Activated CD8-positive, alpha-beta T cell treated with anti-CD3 and anti-CD28 coated beads, Interleukin-2, amount 10 ng/mL, durations not matched to agents 7 days and 5 days (primary cell): ENCODE data around the gene RAB11FIP4. TPM values are rescaled to one million over a fixed set of nuclear protein-coding genes. Genes with fewer than 3 reads are reported as not detected.

Experiments
- ATAC-seq: fragments of 150-1000 bp; cut with Tn5 transposase; one replicate; pipeline ENCODE4 v1.10.0; 2021; ENCODE audit warnings: moderate library complexity
- CTCF ChIA-PET: fragments of 350-600 bp; sonication (Branson Sonifier 250); formaldehyde crosslinking; loops from one replicate; lab custom pipeline; 2021; ENCODE audit warnings: antibody characterized with exemption; lab: Charles Lee
- POLR2A ChIA-PET: fragments of 350-600 bp; sonication (Branson Sonifier 250); formaldehyde crosslinking; loops from one replicate; lab custom pipeline; 2021; ENCODE audit warnings: antibody characterized with exemption; lab: Charles Lee
- DNase-seq: peaks from one replicate; pipeline ENCODE4 v3.0.0-alpha.2; 2020
- H3K27ac Mint-ChIP-seq: one replicate; pipeline ENCODE4 v1.8.0; 2021; ENCODE audit warnings: mild to moderate bottlenecking, mixed read lengths
- H3K27me3 Mint-ChIP-seq: one replicate; pipeline ENCODE4 v1.8.0; 2021; ENCODE audit warnings: low read depth, mixed read lengths
- H3K36me3 Mint-ChIP-seq: one replicate; pipeline ENCODE4 v1.8.0; 2021; ENCODE audit warnings: low read depth, mixed read lengths
- H3K4me1 Mint-ChIP-seq: one replicate; pipeline ENCODE4 v1.8.0; 2021; ENCODE audit warnings: low read depth, mixed read lengths
- H3K4me3 Mint-ChIP-seq: one replicate; pipeline ENCODE4 v1.8.0; 2021; ENCODE audit warnings: mild to moderate bottlenecking, mixed read lengths
- H3K9me3 Mint-ChIP-seq: one replicate; pipeline ENCODE4 v1.8.0; 2022; ENCODE audit warnings: mixed read lengths; ENCODE audit not compliant: insufficient read depth
- total RNA-seq, 2 experiments: library from RNA; stranded (reverse); gene quantifications; one replicate each; pipeline ENCODE4 v1.2.3, GENCODE V29; 2021

The RAB11FIP4 gene
- total RNA-seq, 2 experiments from 2014 or later, result 36.0 to 38.0 TPM

DNA sequence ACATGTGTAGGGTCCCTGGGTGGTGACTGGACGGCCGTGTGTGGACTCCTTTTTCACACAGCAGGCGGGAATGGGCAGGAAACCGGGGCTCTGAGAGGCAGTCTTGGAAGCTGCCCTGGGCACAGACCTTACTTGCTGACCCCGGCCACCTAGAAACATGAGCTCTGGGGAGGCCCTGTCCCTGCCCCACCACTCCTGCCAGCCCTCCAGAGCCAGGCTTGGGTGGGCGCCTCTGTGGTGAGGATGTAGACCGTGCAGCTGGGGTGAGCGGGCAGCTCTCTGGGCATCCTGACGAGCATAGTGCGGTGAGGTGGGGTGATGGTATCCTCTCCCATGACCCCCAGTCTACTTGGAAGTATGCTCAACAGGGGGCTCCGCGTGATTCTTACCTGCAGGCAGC is 121.3 kb downstream of the RAB11FIP4 start:
- H3K9me3 Mint-ChIP-seq, result no peaks in the 10 kb centered on the region
- CTCF ChIA-PET, result interaction anchor here (0.7 kb wide), 1 partner anchor 15 kb away, joined by 3 read pairs; no protein-coding TSS in a partner anchor
- DNase-seq (no peak), ATAC-seq (no peak)
- H3K4me1 Mint-ChIP-seq, result peaks cover 63% of the 10 kb centered on the region
- no peak overlapping the region for H3K4me3 Mint-ChIP-seq
- no peaks in the 10 kb centered on the region for H3K27me3 Mint-ChIP-seq
- peaks cover 7% of the 10 kb centered on the region for H3K36me3 Mint-ChIP-seq
- peak overlapping the region; percentile 43 for H3K27ac Mint-ChIP-seq
- POLR2A ChIA-PET, result interaction anchor here (6.1 kb wide), 1 partner anchor 21 kb away, joined by 129 read pairs; no protein-coding TSS in a partner anchor

DNA sequence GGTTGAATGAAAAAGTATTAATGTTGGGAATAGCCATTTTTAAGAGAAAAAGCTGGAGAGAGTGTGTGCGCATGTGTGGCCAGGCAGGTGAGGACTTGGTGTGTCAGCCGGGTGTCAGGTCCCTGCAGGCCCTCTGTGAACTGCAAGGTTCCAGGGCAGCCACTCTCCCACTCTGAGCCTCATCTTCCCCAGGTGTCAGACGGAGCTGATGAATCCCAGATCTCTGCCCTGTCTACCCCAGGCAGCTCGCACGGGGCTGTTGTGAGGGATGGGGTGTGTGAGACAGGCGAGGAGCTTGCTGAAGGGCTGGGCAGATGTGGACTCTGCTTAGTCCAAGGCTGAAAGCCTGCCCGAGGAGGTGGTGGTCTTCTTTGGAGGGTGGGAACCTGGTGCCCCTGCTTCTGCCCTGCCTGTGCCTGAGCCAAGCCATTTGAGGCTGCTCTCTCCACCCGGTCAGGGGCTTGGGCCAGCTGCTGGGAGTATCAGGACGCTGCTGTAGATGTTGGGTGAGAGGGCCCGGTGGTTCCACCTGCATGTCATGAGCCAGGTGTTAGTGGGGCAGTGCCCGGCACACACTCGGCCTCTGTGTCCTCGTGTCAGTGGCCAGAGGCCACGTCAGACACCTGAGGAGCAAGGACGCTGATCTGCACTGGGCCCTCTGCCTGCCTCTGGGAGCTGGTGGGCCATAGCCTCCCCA is 122.4 kb downstream of the RAB11FIP4 start:
- H3K27me3 Mint-ChIP-seq, result no peaks in the 10 kb centered on the region
- no peak for DNase-seq
- H3K27ac Mint-ChIP-seq, result no peak overlapping the region
- CTCF ChIA-PET, result interaction anchor here (0.9 kb wide), 1 partner anchor 77 kb away, joined by 3 read pairs; no protein-coding TSS in a partner anchor
- peaks cover 15% of the 10 kb centered on the region for H3K36me3 Mint-ChIP-seq
- POLR2A ChIA-PET, result interaction anchor here (6.1 kb wide), 1 partner anchor 22 kb away, joined by 129 read pairs; no protein-coding TSS in a partner anchor
- no peak overlapping the region for H3K4me3 Mint-ChIP-seq
- peaks cover 53% of the 10 kb centered on the region for H3K4me1 Mint-ChIP-seq
- no peak for ATAC-seq
- H3K9me3 Mint-ChIP-seq, result no peaks in the 10 kb centered on the region

DNA sequence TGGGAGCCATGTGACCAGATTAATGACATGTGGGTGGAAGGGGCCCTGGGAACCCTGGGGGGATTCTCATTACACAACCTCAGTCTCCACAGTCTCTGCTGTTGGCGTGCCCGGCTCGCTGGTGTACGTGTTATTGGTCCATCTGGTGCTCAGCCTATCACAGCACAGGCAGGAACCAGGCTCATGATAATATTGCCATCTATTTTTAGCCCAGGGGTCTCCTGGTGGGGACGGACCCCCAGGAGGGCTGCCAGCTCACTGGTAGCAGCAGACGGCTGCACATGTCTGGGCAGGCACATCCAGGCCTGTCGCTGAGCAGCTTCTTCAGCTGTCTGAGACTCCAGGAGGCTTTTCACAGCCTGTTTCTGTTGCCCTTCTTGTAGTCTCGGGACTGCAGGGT is 123.8 kb downstream of the RAB11FIP4 start:
- Mint-ChIP-seq H3K27ac (no peak overlapping the region), H3K36me3 (peaks cover 16% of the 10 kb centered on the region), H3K27me3 (no peaks in the 10 kb centered on the region), H3K4me3 (no peak overlapping the region), H3K4me1 (peaks cover 39% of the 10 kb centered on the region), H3K9me3 (no peaks in the 10 kb centered on the region)
- no peak for ATAC-seq
- CTCF ChIA-PET, result interaction anchor here (1.2 kb wide), 1 partner anchor 12 kb away, joined by 3 read pairs; no protein-coding TSS in a partner anchor
- no peak for DNase-seq
- POLR2A ChIA-PET, result no interaction called here

DNA sequence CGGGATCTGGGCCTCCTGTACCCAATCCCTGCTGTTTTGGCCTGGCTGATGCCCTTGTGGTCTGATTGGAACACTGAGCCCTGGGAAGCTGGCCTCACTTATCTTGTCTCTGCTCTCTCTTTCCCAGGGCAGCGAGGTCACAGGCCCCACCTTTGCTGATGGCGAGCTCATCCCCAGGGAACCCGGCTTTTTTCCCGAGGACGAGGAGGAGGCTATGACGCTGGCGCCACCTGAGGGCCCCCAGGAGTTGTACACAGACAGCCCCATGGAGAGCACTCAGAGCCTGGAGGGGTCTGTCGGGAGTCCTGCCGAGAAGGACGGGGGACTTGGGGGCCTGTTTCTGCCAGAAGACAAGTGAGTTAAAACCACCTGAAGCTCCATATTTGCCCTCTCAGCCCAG is 126.0 kb downstream of the RAB11FIP4 start:
- Mint-ChIP-seq H3K4me3 (no peak overlapping the region), H3K27ac (no peak overlapping the region), H3K36me3 (peaks cover 26% of the 10 kb centered on the region), H3K9me3 (no peaks in the 10 kb centered on the region), H3K27me3 (no peaks in the 10 kb centered on the region), H3K4me1 (peaks cover 26% of the 10 kb centered on the region)
- ChIA-PET POLR2A (no interaction called here), CTCF (interaction anchor here (0.6 to 2.1 kb wide), 12 partner anchors 9 to 388 kb away, joined by 3 to 8 read pairs (median 4); no protein-coding TSS in a partner anchor)
- ATAC-seq (no peak), DNase-seq (no peak)

DNA sequence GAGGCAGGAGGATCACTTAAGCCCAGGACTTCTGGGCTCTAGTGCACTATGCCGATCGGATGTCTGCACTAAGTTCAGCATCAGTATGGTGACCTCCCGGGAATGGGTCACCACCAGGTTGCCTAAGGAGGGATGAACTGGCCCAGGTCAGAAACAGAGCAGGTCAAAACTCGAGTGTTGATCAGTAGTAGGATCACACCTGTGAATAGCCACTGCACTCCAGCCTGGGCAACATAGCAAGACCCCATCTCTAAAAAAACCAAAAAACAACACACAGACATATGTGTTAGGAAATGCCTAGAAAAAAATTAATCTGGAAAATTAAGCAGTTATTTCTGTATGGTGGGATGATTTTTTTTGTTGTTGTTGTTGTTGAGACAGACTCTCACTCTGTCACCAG is 127.0 kb downstream of the RAB11FIP4 start:
- H3K27me3 Mint-ChIP-seq, result no peaks in the 10 kb centered on the region
- DNase-seq, result no peak
- no peak overlapping the region for H3K4me3 Mint-ChIP-seq
- H3K27ac Mint-ChIP-seq, result no peak overlapping the region
- H3K9me3 Mint-ChIP-seq, result no peaks in the 10 kb centered on the region
- no peak for ATAC-seq
- H3K36me3 Mint-ChIP-seq, result peaks cover 33% of the 10 kb centered on the region
- ChIA-PET POLR2A (no interaction called here), CTCF (interaction anchor here (0.9 to 2.1 kb wide), 7 partner anchors 10 to 129 kb away, joined by 3 to 8 read pairs (median 4); no protein-coding TSS in a partner anchor)
- H3K4me1 Mint-ChIP-seq, result peaks cover 23% of the 10 kb centered on the region

DNA sequence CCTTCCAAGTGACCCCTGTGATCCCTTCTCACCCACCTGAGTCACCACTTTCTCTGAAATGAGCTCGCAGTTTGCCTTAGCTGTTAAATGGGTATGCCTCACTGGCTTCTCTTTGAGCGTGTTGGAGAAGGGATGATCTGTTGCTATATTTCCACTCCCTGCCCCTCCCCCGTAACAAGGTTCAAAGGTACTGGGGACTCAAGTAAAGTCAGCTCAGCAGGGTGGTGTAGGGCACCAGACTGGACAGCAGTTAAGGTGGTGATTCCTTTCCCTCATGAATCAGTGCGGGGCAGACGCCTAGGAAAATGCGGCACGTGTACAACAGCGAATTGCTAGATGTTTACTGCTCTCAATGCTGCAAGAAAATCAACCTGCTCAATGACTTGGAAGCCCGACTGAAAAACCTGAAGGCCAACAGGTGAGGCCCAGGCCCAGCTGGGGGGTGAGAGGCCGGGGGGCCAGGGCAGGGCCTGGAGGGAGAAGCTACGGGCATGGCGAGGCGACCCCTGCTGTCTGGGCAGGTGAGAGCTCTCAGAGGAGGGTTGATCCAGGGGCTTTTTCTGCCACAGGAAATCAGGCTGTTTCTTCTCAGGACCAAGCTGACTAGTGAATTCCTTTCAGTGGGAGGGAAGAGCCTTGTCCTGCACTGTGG is 130.3 kb downstream of the RAB11FIP4 start:
- ChIA-PET POLR2A (interaction anchor here (1.0 kb wide), 1 partner anchor 8 kb away, joined by 4 read pairs; no protein-coding TSS in a partner anchor), CTCF (interaction anchor here (1.0 to 3.1 kb wide), 4 partner anchors 28 to 132 kb away, joined by 4 to 9 read pairs (median 4); no protein-coding TSS in a partner anchor)
- DNase-seq, result no peak
- Mint-ChIP-seq H3K4me1 (peaks cover 6% of the 10 kb centered on the region), H3K36me3 (peaks cover 46% of the 10 kb centered on the region), H3K9me3 (no peaks in the 10 kb centered on the region), H3K27me3 (no peaks in the 10 kb centered on the region), H3K27ac (no peak overlapping the region), H3K4me3 (no peak overlapping the region)
- ATAC-seq, result no peak

DNA sequence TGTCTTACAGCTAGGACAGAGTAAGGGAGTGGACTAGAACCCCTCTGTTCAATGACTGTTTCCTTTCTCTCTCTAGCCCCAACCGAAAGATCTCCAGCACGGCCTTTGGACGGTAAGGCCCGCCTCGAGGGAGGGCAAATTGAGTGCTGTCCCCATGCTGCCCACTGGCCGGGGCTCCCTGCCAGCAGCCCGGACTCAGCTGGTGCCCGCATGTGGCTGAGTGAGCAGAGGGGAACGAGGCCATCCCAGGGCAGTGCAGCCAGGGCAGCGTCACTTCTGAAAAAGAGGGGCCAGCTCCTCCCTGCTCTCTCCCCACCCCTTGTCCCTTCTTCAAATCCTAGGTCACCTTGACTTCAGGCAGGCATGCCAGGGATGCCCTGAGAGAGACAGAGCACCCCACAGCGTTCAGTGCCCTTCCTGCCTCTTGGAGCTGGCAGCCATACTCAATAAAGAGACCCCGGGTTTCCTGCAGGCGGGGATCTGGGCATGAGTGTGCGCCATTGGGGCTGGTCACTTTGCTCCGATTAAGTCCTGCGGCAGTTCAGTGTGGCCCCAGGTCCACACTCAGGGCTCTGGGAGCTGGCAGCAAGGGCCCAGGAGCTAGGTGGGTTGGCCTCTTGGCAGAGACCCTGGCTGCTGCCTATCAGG is 130.9 kb downstream of the RAB11FIP4 start:
- CTCF ChIA-PET, result interaction anchor here (0.8 to 3.1 kb wide), 4 partner anchors 49 to 133 kb away, joined by 3 to 9 read pairs (median 5); no protein-coding TSS in a partner anchor
- Mint-ChIP-seq H3K9me3 (no peaks in the 10 kb centered on the region), H3K4me3 (no peak overlapping the region), H3K36me3 (peaks cover 46% of the 10 kb centered on the region), H3K27me3 (no peaks in the 10 kb centered on the region), H3K4me1 (peaks cover 4% of the 10 kb centered on the region), H3K27ac (no peak overlapping the region)
- DNase-seq (no peak), ATAC-seq (no peak)
- POLR2A ChIA-PET, result no interaction called here

DNA sequence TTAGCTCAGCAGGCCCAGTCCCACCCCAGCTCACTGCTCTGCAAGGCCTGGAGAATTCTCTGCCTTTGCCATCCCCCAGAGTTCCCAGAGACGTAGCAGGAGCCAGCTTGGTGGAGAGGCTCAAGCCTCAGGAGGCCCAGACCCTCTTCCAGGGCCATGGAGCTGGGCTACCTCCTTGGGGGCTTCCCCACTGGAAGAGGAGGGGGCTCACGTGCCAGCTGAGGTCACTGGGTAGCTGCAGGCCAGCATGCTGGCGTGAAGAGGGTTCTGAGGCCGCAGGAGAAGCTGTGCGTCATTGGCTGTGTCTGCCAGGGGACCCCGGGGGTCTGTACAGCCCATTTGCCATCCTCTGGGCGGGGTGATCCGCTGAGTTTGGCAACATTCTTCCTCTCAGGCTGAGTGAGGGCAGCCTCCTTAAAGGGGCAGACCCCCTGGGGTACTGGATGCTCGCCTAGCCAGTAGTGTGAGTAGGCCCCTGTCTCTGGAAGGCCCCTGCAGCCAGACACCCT is 131.6 kb downstream of the RAB11FIP4 start:
- Mint-ChIP-seq H3K4me1 (no peaks in the 10 kb centered on the region), H3K27ac (no peak overlapping the region), H3K27me3 (no peaks in the 10 kb centered on the region), H3K9me3 (no peaks in the 10 kb centered on the region), H3K4me3 (no peak overlapping the region), H3K36me3 (peaks cover 40% of the 10 kb centered on the region)
- DNase-seq (no peak), ATAC-seq (no peak)
- CTCF ChIA-PET, result interaction anchor here (0.8 to 3.1 kb wide), 6 partner anchors 36 to 320 kb away, joined by 3 to 11 read pairs (median 6); no protein-coding TSS in a partner anchor
- POLR2A ChIA-PET, result no interaction called here

DNA sequence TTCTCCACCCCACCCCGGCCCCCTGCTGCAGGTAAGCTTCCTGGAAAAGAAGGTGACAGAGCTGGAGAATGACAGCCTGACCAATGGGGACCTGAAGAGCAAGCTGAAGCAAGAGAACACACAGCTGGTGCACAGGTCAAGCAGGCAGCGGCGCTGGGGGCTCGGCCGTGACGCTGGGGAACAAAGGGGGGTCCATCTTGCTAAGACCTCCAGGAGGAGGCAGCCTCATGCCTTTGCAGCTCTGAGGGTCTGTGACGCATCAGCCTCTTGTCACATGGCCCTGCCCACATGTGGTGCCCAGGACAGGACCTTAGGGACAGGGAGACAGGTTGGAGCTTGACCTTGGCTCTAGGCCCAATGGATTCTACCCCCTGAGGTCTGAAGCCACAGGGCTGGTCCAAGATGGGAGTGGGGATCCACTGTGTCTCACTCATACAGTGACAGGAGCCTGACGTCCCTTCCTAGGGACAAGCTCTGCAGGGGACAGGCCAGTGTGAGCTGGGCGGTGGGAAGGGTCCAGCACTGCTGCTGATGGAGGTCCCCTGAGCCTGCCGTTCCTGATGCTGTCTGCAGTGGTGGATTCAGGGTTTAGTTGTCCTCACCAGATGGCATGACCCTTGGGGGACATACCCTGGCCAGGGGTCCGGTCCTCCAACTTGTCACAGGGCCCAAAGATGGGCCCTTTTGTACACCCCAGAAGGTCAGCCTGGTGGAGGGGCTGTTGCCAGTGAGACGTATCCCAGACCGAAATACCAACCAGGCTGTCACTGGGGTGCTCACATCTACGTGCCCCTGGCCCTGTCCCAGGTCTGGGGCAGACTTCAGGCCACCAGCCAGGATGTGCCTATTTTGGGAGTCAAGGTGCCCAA is 132.6 kb downstream of the RAB11FIP4 start:
- DNase-seq (no peak), ATAC-seq (no peak)
- Mint-ChIP-seq H3K4me1 (no peaks in the 10 kb centered on the region), H3K36me3 (peaks cover 35% of the 10 kb centered on the region), H3K27ac (no peak overlapping the region), H3K4me3 (no peak overlapping the region), H3K9me3 (no peaks in the 10 kb centered on the region), H3K27me3 (no peaks in the 10 kb centered on the region)
- ChIA-PET POLR2A (interaction anchor here (1.5 kb wide), 1 partner anchor 36 kb away, joined by 9 read pairs; no protein-coding TSS in a partner anchor), CTCF (interaction anchor here (1.0 to 3.1 kb wide), 13 partner anchors 11 to 318 kb away, joined by 3 to 26 read pairs (median 5); no protein-coding TSS in a partner anchor)

DNA sequence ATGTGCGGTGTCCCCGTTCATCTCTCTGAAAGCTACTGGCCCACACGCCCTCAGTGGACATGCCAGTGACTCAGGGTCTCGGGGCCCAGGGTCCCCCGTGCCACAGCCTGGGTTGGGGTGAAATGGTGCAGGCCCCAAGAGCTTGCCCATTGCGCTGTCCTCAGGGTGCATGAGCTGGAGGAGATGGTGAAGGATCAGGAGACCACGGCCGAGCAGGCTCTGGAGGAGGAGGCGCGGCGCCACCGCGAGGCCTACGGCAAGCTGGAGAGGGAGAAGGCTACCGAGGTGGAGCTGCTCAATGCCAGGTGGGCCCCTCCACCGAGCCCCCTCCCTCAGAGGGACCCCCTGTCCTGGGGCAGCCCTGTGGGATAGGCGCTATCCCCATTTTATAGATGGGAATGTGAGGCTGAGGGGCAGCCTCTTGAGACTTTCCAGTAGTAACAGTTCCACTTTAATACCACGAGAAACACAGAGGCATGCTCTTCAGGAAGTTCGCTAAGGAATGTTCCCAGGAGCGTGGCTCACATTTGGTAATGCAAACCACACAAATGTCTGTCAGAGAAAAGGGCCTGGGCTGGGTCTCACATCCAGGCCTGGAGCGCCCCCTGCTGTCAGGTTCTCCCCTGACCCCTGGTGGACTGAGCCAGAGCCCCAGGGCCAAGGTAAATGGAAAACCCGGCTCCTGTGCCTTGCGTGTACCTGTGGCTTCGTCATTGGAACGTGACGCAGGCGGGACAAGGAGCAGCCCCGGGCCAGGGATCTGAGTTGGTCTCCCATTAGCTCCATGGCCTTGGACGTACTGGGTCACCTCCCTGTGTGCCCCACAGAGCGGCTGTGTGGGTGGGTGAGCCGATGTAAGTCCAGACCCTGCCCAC is 133.7 kb downstream of the RAB11FIP4 start:
- H3K36me3 Mint-ChIP-seq, result peaks cover 31% of the 10 kb centered on the region
- no peak overlapping the region for H3K27ac Mint-ChIP-seq
- POLR2A ChIA-PET, result interaction anchor here (1.0 to 1.5 kb wide), 2 partner anchors 16 to 37 kb away, joined by 3 to 9 read pairs; no protein-coding TSS in a partner anchor
- H3K9me3 Mint-ChIP-seq, result no peaks in the 10 kb centered on the region
- CTCF ChIA-PET, result interaction anchor here (0.6 to 3.1 kb wide), 14 partner anchors 10 to 317 kb away, joined by 3 to 26 read pairs (median 5); no protein-coding TSS in a partner anchor
- DNase-seq, result peak; percentile 88
- H3K27me3 Mint-ChIP-seq, result no peaks in the 10 kb centered on the region
- ATAC-seq, result peak; percentile 84
- H3K4me1 Mint-ChIP-seq, result no peaks in the 10 kb centered on the region
- no peak overlapping the region for H3K4me3 Mint-ChIP-seq
